HuH-7.5 (cell line): ENCODE measurements around the gene STRN4.
A peak's percentile ranks its signal among the peaks of the same experiment; 100 is the strongest.
"Not testable (repeated sequence)": the region's sequence is repeated elsewhere in the genome, so short reads cannot be mapped to it uniquely, and the experiment has no call there.

Source experiments
- DNase-seq: peaks from one replicate; pipeline ENCODE4 v3.0.0; 2011; ENCODE audit warnings: low spot score

Gene STRN4

GRCh38 chr19:46713781-46714443 is 32.3 kb downstream of the STRN4 start:
- DNase-seq = peak; percentile 98

- not testable (repeated sequence) for DNase-seq
Measured at GRCh38 chr19:46712768-46713338, 33.4 kb downstream of the STRN4 start.

GRCh38 chr19:46710687-46711086 is 35.6 kb downstream of the STRN4 start:
- no peak for DNase-seq

GRCh38 chr19:46704379-46705076 is 41.7 kb downstream of the STRN4 start:
- DNase-seq = peak; percentile 90

GRCh38 chr19:46700704-46701103 is 45.5 kb downstream of the STRN4 start:
- DNase-seq = no peak

GRCh38 chr19:46698395-46699321 is 47.6 kb downstream of the STRN4 start:
- no peak for DNase-seq

- no peak for DNase-seq
Measured at GRCh38 chr19:46697204-46697960, 48.9 kb downstream of the STRN4 start.

GRCh38 chr19:46696866-46697203 is 49.4 kb downstream of the STRN4 start:
- no peak for DNase-seq

GRCh38 chr19:46696052-46696451 is 50.2 kb downstream of the STRN4 start:
- no peak for DNase-seq

- DNase-seq = no peak
Measured at GRCh38 chr19:46693760-46694159, 52.5 kb downstream of the STRN4 start.

- no peak for DNase-seq
Measured at GRCh38 chr19:46692918-46693722, 53.1 kb downstream of the STRN4 start.

GRCh38 chr19:46691948-46692347 is 54.3 kb downstream of the STRN4 start:
- DNase-seq = no peak

GRCh38 chr19:46691104-46691503 is 55.1 kb downstream of the STRN4 start:
- DNase-seq = no peak

GRCh38 chr19:46689358-46689757 is 56.9 kb downstream of the STRN4 start:
- no peak for DNase-seq

GRCh38 chr19:46687438-46688145 is 58.7 kb downstream of the STRN4 start:
- DNase-seq = no peak

GRCh38 chr19:46685189-46685588 is 61.1 kb downstream of the STRN4 start:
- DNase-seq = no peak

GRCh38 chr19:46678110-46678732 is 68.0 kb downstream of the STRN4 start:
- no peak for DNase-seq

- DNase-seq = no peak
Measured at GRCh38 chr19:46674416-46675178, 71.7 kb downstream of the STRN4 start.

GRCh38 chr19:46670813-46671212 is 75.4 kb downstream of the STRN4 start:
- DNase-seq = no peak
